PC-9 (cell line): ENCODE results near the gene AIG1. TPM values are rescaled to one million over a fixed set of nuclear protein-coding genes. Genes with fewer than 3 reads are reported as not detected.

Source experiments
- BruUV-seq: library from RNA; stranded (reverse); fragments of 400-500 nt; replicated peaks from 2 replicates; lab custom pipeline; 2021; lab: Mats Ljungman, UMichigan
- CTCF ChIA-PET: fragments of 300-600 bp; sonication (Branson Sonifier 250); formaldehyde crosslinking; loops from one replicate; lab custom pipeline; 2022; ENCODE audit warnings: antibody characterized with exemption; lab: Charles Lee
- POLR2A ChIA-PET: fragments of 300-600 bp; sonication (Branson Sonifier 250); formaldehyde crosslinking; loops from one replicate; lab custom pipeline; 2022; ENCODE audit warnings: antibody characterized with exemption; ENCODE audit not compliant: unreplicated experiment; lab: Charles Lee
- DNase-seq, 2 experiments: peaks; one replicate each; pipeline versions ENCODE4 v3.0.0 to v3.0.0-alpha.2; 2015 to 2022; ENCODE audit warnings: mixed read lengths in 1 of 2
- H2AFZ ChIP-seq: fragments of 200-600 bp; sonication (generic); 2 replicates; pipeline ENCODE4 v1.8.1; 2017; ENCODE audit warnings: antibody characterized with exemption
- H3F3A ChIP-seq: fragments of 200-600 bp; sonication (generic); 2 replicates; pipeline ENCODE4 v1.8.1; 2017; ENCODE audit warnings: antibody characterized with exemption, mild to moderate bottlenecking, low read depth; ENCODE audit not compliant: insufficient read depth
- H3K27ac ChIP-seq: fragments of 200-600 bp; sonication (generic); 2 replicates; pipeline ENCODE4 v1.6.1; 2016; ENCODE audit warnings: mixed run types
- H3K27me3 ChIP-seq: fragments of 200-600 bp; sonication (generic); 2 replicates; pipeline ENCODE4 v1.6.1; 2016; ENCODE audit warnings: low read depth, mixed run types; ENCODE audit not compliant: insufficient read depth
- H3K36me3 ChIP-seq: fragments of 200-600 bp; sonication (generic); 2 replicates; pipeline ENCODE4 v1.6.1; 2016; ENCODE audit warnings: low read depth, mixed run types
- H3K4me1 ChIP-seq: fragments of 200-600 bp; sonication (generic); replicated peaks from 2 replicates; pipeline ENCODE4 v1.6.1; 2016; ENCODE audit warnings: mixed run types; ENCODE audit not compliant: insufficient read depth
- H3K4me2 ChIP-seq: fragments of 200-600 bp; sonication (generic); 2 replicates; pipeline ENCODE4 v1.6.1; 2017; ENCODE audit warnings: mixed run types
- H3K4me3 ChIP-seq: fragments of 200-600 bp; sonication (generic); 2 replicates; pipeline ENCODE4 v1.6.1; 2016; ENCODE audit warnings: mixed run types
- H3K79me2 ChIP-seq: fragments of 200-600 bp; sonication (generic); 2 replicates; pipeline ENCODE4 v1.6.1; 2017; ENCODE audit warnings: low read depth, mixed run types
- H3K9me2 ChIP-seq: fragments of 200-600 bp; sonication (generic); 2 replicates; pipeline ENCODE4 v1.8.1; 2017; ENCODE audit warnings: mild to moderate bottlenecking; ENCODE audit not compliant: insufficient read depth
- H3K9me3 ChIP-seq: fragments of 200-600 bp; sonication (generic); 2 replicates; pipeline ENCODE4 v1.8.1; 2016; ENCODE audit warnings: low read depth; ENCODE audit not compliant: insufficient read depth
- H4K20me1 ChIP-seq: fragments of 200-600 bp; sonication (generic); 2 replicates; pipeline ENCODE4 v1.8.1; 2017; ENCODE audit not compliant: insufficient read depth
- CTCF ChIP-seq: fragments of 200-600 bp; sonication (generic); conservative IDR thresholded peaks from 2 replicates; pipeline ENCODE4 v1.6.1; 2017; ENCODE audit warnings: mixed run types, antibody characterized with exemption, mild to moderate bottlenecking, moderate library complexity
- EZH2 ChIP-seq: fragments of 200-600 bp; sonication (generic); IDR thresholded peaks from 2 replicates; pipeline ENCODE4 v1.8.0; 2017; ENCODE audit warnings: antibody characterized with exemption, low read depth
- intact Hi-C: fragments of 100-400 bp; cut with micrococcal nuclease; formaldehyde crosslinking; loops from one replicate; pipeline ENCODE4 v1.10.0; 2022; ENCODE audit not compliant: unreplicated experiment
- total RNA-seq: library from RNA; stranded (reverse); gene quantifications from 2 replicates; pipeline ENCODE4 v1.2.3, GENCODE V29; 2021

AIG1 gene
- total RNA-seq, 1 experiment from 2014 or later: 37.7 TPM

DNA sequence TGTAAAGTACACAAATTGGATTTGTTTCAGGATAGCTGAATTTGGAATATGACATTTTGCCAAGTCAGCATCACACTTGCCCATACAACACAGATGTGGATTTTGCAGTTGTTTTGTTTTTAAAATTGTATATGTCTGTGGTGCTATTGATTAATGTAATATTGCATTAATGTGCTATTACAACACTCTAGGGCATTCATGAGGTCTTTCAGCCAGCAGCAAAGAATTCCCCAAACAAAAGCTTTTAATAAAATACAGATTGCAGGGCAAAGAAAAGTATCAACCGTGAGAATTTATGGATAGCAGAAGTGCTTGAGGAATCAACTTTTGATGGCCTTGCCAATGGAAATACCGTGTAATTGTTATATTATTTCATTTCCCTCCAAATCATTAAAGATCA, 144.9 kb downstream of the AIG1 start:
- ChIA-PET CTCF (no interaction called here), POLR2A (no interaction called here)
- no peaks in the 10 kb centered on the region for H3K36me3 ChIP-seq
- BruUV-seq: no TSS peak
- H3K27me3 ChIP-seq: no peaks in the 10 kb centered on the region
- no peak for DNase-seq
- no peak overlapping the region for H2AFZ ChIP-seq
- no peak overlapping the region for H3K4me2 ChIP-seq
- no peak overlapping the region for H3K27ac ChIP-seq
- intact Hi-C loops: no loop called here
- no peaks in the 10 kb centered on the region for H3K9me3 ChIP-seq
- no peaks in the 10 kb centered on the region for H3K4me1 ChIP-seq
- H3K4me3 ChIP-seq: no peak overlapping the region
- H3F3A ChIP-seq: no peaks in the 10 kb centered on the region
- H3K79me2 ChIP-seq: no peaks in the 10 kb centered on the region
- no peaks in the 10 kb centered on the region for H3K9me2 ChIP-seq
- H4K20me1 ChIP-seq: no peaks in the 10 kb centered on the region
- TF ChIP-seq CTCF (no peak), EZH2 (no peak)

DNA sequence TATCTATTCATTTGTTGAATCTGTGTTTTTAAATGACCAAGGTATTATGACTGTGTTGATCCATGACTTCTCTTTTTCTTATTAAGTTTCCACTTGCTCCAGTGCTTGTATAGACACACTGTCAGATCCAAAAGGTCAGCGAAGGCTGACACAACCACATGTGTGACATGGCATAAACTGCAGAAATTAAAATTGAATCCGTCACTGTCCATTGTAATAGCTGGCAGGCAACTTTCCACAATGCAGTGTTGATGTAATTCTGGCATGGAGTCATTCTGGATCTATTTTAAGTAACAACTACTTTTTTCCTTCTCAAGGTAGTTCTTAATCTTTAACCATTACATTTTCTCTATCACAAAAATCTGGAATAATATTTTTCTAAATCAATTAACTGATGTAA, 145.3 kb downstream of the AIG1 start:
- no TSS peak for BruUV-seq
- no peaks in the 10 kb centered on the region for H3K9me3 ChIP-seq
- no peaks in the 10 kb centered on the region for H3F3A ChIP-seq
- no peak overlapping the region for H3K27ac ChIP-seq
- no peaks in the 10 kb centered on the region for H3K9me2 ChIP-seq
- no peak overlapping the region for H3K4me2 ChIP-seq
- no peaks in the 10 kb centered on the region for H3K36me3 ChIP-seq
- no peak overlapping the region for H3K4me3 ChIP-seq
- no peaks in the 10 kb centered on the region for H3K79me2 ChIP-seq
- intact Hi-C loops: no loop called here
- no peak for DNase-seq
- H2AFZ ChIP-seq: no peak overlapping the region
- H3K4me1 ChIP-seq: no peaks in the 10 kb centered on the region
- H4K20me1 ChIP-seq: no peaks in the 10 kb centered on the region
- TF ChIP-seq CTCF (no peak), EZH2 (no peak)
- POLR2A ChIA-PET: no interaction called here
- CTCF ChIA-PET: no interaction called here
- no peaks in the 10 kb centered on the region for H3K27me3 ChIP-seq

- DNase-seq: no peak
- no peak overlapping the region for H2AFZ ChIP-seq
- H3K27ac ChIP-seq: no peak overlapping the region
- H3K36me3 ChIP-seq: no peaks in the 10 kb centered on the region
- no peaks in the 10 kb centered on the region for H3K79me2 ChIP-seq
- no TSS peak for BruUV-seq
- H3F3A ChIP-seq: no peaks in the 10 kb centered on the region
- no peaks in the 10 kb centered on the region for H3K4me1 ChIP-seq
- no peak overlapping the region for H3K4me3 ChIP-seq
- H3K27me3 ChIP-seq: no peaks in the 10 kb centered on the region
- POLR2A ChIA-PET: no interaction called here
- H3K9me2 ChIP-seq: no peaks in the 10 kb centered on the region
- CTCF ChIA-PET: no interaction called here
- TF ChIP-seq CTCF (no peak), EZH2 (no peak)
- no peaks in the 10 kb centered on the region for H4K20me1 ChIP-seq
- intact Hi-C loops: no loop called here
- no peaks in the 10 kb centered on the region for H3K9me3 ChIP-seq
- no peak overlapping the region for H3K4me2 ChIP-seq
These were observed 145.9 kb downstream of the AIG1 start for GRCh38 chr6:143206550-143206949.
